HG03520 (cell line): ENCODE data around the gene ADD3.

Experiments
- ATAC-seq: cut with Tn5 transposase; IDR thresholded peaks from one replicate; pipeline ENCODE4 v1.9.1; 2021; ENCODE audit warnings: mild to moderate bottlenecking, moderate library complexity; ENCODE audit not compliant: unreplicated experiment

Gene ADD3

DNA sequence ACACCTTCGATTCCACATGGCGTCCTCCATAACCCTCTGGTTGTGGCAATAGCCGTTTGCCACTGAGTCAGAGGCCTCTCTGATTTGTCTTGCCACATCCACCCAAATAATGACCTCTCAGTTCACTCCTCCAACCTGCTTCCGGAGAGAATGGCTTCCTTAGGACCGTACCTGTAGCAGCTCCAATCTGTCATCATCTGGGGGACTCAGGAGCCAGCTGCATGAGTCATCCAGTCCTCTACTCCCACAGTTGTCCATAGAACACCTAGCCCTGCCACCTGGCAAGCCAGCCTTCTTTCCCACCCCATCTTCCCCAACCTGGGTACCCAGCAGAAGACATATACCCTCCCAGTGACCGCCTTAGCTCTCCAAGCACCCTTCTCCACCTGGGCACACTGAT is 135.2 kb downstream of the ADD3 start:
- ATAC-seq = no peak

DNA sequence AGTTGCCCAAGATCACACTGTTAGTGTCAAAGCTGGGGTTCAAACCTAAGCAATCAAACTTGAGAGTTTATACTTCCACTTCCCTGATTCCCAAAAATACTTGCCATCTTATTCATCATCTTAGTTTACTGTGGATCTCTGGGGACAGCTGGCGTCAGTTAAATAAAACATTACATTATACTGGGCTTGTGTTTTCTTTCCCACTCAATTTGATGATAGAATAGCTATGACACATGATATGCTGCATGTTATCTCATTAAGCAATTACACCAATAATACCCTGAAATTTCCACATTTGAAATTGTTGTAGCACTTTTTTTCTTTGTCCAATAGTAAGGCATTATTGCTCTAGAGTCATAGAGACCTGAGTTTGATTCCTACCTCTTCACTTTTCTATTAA is 136.7 kb downstream of the ADD3 start:
- no peak for ATAC-seq

DNA sequence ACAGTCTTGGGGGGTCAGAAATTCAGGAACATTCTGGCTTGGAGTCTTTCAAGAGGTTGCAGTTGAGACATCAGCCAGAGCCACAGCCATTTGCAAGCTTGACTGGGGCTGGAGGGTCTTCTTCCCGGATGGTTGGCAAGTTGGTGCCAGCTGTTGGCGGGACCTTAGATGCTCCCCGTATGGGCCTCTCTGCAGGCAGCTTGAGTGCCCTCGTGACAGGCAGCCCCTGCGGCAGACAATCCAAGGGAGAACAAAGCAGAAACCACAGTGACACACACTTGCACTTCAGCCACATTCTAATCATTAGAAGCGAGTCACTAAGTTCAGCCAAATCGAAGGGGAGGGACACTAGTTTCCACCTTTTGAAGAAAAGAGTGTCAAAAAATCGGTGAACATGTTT is 140.2 kb downstream of the ADD3 start:
- no peak for ATAC-seq

DNA sequence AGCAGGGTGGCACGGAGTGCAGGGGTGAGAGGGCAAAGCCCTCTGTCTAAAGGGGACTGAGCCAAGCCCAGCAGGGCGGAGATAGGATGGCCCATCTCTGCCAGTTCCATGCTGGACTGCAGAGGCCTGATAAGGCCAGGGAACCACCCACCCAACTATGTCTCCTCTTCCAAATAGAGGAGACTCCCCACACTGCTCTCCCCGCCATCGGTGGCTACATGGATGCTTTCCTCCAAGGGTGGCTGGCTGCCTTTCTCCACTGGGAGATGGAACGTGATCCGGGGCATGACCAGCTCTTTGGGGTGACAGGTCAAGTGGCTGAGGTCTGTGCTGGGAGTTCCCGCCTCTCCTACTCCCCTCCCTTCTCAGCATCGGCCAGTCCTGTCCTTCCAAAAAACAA is 141.5 kb downstream of the ADD3 start:
- no peak for ATAC-seq

DNA sequence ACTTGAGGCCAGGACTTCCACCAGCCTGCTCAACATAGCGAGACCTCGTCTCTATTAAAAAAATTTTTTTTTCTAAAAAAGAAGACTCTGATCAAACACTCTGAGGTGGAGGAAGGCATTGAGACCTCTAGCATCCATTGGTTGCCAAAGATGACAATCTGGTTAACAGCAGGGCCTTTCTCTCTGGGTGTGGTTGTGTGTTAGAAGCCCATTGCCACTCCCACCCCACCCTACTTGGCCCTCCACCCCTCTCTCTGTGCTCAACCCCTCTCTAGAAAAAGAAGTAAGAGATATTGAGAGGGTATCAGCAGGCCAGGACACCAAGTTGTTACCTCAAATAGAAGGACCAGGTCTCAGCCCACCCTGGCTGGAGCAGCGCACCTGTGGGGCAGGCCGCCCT is 142.3 kb downstream of the ADD3 start:
- no peak for ATAC-seq

DNA sequence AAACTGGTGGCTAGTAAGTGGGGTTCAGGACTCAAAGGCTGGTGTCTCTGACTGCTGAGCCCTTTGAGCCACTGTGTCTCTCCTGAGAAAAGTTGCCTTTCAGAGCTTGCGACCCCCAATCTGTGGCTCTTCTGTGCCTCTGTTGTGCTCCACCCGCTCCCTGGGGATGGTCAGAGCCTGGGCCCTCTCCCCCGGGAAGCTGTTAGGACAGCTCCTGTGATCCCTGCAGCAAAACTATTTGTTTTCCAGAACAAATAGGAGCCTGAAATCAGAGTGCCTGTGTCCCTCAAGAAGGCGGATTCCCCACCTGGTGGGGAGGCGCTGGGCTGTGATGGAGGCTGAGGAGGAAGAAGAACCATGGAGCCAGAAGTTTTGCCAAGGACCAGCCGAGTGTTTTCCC is 143.2 kb downstream of the ADD3 start:
- ATAC-seq = no peak

DNA sequence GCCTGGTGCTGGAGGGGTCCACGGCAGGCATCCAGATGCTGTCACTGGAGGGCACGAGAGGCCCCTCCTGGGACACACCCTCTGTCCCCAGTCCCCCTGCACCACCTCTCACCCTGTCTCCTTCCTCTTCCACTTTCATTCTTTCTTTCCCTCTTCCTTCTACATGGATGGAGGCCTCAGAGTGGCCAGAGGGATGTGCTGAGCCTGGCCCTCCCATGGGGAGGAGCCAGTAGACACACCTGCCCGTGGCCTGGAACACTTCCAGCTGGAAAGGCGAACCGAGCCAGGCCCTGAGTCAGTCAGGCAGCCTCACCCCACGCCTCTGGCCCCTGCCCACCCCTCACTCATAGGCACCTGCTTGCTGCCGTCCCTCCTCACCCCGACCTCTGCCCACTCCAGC is 143.7 kb downstream of the ADD3 start:
- ATAC-seq = no peak

DNA sequence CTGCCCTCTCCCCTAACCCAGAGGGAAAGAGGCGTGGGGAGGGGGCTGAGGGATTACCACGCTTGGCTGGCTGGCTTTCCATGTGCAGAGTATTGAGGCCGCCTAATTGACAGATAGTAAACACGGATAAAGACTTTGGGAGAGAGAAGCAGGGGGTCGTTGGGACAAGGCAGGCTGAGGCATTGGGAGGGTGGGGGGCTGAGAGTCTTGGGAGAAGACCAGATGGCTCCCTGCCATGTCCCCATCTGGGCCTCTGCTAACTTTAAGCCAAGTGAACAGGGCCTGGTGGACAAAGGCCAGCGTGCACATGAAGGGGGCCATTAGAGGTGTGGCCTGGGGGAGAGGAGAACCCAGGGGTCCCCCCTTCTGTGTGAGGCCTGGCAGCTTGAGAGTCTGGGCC is 144.2 kb downstream of the ADD3 start:
- no peak for ATAC-seq

DNA sequence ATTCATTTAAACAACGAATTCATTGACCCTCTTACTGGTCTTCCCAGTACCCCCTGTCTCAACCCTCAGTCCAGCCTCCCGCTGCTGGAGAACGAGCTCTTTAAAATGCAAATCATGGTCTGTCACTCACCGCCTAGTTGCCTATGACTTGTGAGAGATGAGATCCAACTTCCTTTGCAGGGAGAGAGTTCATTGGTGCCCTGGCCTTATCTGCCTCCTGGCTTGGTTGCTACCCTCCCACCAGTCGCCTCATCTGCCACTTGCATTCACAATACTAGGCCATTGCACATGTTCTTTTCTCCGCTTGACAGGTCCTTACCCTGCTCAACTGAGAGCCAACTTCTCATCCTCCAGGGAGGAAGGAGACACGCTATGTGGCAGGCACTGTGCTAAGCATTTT is 145.6 kb downstream of the ADD3 start:
- ATAC-seq = no peak

DNA sequence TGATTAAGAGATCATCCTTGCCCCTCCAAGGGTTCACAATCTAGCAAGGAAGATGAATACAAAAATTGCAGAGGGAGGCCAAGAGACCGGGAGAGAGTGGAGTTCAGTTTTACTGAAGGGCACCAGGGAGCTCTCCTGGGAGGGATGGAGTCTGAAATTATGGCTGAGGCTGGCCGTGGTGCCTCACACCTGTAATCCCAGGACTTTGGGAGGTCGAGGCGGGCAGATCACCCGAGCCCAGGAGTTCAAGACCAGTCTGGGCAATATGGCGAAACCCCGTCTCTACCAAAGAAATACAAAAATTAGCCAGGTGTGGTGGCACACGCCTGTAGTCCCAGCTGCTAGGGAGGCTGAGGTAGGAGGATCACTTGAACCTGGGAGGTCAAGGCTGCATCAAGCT is 148.3 kb downstream of the ADD3 start:
- ATAC-seq = no peak

DNA sequence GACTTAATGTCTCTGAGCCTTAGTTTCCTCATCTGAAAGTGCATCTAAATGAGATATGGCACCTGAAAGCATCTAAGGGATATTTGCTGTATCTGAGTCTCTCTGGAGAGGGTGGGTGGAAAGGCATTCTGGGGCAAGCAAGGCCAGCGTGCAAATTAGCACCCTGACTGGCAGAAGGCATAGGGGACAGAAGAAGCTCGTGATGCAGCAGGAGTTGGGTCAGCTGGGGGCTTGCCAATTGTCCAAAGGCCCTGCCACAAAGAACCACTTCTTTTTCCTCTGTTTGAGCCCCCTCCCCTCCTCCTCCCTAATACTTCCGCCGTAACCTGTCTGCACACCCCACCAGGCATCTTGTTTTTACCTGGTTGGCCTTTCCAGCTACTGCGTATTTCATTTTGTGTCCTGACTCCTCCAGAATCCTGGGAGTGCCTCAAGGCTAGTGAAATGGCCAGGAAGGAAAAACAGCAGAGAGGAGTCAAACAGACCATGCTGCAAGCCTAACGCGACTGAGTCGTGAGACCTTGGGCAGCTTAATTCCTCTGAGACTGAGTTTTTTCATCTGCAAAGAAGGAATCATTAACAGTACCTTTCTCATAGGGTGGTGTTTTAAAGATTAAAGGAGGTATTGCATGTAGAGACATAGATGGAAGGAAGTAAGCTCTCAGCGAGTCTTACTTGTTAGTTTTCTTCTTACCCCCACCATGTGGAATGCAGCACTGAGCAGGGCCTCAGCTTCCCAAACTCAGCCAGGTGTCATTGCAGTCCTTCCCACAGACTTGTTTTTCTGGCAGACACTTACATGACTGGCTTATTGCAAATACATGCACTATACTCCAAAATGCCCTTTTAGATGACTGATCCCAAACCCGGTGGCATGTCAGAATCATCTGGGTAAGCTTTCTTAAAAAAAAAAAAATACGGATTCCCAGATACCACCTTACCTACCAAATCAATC is 150.5 kb downstream of the ADD3 start:
- ATAC-seq = no peak

DNA sequence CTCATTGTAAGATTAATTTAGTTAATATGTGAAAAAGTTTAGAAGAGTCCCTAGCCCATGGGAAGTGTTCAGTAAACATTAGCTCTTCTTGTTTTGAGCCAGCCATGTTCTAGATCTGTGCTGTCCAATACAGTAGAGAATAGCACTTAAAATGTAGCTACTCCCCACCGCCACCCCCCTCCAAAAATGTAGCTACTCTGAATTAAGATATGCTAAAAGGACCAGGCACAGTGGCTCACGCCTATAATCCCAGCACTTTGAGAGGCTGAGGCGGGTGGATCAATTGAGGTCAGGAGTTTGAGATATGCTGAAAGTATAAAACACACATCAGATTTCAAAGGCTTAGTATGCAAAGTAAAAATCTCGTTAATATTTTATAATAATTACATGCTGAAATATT is 152.3 kb downstream of the ADD3 start:
- no peak for ATAC-seq

DNA sequence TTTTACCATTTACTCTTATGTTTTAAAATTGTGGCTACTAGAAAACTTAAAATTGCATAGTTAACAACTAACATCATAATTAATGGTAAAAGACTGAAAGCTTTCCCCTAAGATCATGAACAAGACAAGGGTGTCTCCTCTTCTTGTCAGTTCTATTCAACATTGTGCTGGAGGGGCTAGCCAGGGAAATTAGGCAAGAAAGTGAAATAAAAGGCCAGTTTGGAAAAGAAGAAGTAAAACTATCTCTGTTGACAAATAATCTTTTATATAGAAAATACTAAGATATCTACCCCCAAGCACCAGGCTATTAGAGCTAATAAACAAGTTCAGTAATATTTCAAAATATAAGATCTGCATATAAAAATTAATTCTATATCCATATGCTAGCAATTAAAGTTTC is 152.7 kb downstream of the ADD3 start:
- ATAC-seq = no peak

DNA sequence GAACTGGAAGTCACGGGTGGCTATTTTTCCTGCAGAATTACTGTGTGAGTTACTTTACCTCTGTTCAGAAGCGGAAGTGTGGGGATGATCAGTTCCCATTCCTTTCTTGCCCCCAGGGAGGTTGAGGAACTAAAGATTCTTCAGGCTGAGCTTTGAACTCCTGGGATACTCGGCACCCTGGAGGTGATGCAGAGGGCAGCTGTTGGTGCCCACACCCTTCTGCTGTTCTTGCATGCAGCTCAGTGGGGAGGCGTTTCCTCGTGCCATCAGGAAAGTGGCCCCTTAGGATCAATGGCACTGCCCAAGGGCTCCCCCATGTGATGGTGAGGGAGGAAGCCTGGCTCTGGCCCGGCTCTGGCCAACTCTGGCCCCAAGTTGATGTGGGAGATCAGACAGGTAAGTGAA is 155.0 kb downstream of the ADD3 start:
- ATAC-seq = no peak

DNA sequence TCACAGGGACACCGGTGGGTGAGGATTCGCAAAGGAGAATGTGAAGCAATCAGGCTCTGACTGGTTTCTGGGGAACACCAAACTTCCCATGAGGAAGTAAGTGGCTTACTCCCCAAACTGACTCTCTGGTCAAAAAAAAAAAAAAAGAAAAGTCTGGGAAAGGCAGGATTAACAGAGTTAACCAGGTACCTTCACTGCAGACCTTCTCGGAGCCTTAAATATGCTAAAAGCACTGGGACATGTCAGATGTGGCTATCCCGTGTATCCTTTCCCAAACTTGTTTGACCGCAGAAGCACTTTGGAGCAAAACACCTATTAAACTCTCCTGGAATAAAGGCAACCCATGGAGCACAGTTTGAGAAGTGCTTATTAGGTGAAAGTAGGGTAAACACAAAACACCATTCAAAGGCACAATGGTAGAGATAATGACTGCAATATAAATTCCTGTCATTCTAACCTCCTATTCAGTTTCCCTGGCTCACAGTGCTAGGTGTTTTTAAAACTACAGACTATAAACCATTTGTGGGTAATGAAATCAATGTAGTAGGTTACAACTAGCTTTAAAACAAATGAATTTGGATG is 155.5 kb downstream of the ADD3 start:
- no peak for ATAC-seq

DNA sequence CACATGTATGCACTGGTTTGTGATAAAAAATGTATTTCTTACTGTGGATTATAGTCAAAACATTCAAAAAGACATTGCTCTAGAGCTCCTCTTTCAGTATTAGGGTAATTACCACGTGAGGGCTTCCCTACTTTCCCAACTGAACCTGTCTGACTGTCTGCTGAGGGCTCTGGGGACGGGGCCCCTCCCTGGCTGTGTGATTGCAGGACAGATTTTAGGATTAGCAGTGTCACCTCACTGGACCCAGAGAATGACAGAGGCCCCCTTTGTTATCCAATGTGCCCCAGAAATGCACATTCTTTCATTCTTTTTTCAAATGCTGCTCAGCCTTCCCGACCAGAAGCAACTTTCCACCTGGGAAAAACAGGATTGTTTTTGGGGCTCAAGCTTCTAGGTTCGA is 156.1 kb downstream of the ADD3 start:
- ATAC-seq = no peak

DNA sequence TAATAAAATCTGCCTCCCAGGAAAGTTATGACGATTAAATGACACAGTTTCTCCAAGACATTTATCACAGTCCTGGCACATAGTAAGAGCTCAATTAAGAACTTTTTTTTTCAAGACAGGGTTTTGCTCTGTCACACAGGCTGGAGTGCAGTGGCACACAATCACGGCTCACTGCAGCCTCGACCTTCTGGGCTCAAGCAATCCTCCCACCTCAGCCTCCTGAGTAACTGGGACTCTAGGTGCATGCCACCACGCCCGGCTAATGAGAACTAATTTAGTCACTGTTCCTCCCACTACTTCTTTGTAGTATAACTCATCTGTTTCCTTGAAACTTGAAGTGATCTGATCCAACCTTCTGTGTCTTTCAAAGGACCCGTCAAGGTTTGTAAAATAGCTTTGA is 157.5 kb downstream of the ADD3 start:
- ATAC-seq = no peak

DNA sequence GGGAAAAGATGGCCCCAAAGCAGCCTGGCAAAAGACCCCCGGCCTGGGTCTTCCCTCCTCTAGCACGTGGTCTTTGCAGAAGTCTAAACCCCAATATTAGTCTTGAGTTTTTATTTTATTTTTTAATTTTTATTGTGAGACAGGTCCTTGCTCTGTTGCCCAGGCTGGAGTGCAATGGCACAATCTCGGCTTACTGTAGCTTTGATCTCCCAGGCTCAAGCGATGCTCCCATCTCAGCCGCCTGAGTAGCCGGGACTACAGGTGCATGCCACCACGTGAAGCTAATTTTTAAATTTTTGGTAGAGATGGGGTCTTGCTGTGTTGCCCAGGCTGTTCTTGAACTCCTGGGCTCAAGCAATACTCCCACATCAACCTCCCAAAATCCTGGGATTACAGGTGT is 159.4 kb downstream of the ADD3 start:
- no peak for ATAC-seq

DNA sequence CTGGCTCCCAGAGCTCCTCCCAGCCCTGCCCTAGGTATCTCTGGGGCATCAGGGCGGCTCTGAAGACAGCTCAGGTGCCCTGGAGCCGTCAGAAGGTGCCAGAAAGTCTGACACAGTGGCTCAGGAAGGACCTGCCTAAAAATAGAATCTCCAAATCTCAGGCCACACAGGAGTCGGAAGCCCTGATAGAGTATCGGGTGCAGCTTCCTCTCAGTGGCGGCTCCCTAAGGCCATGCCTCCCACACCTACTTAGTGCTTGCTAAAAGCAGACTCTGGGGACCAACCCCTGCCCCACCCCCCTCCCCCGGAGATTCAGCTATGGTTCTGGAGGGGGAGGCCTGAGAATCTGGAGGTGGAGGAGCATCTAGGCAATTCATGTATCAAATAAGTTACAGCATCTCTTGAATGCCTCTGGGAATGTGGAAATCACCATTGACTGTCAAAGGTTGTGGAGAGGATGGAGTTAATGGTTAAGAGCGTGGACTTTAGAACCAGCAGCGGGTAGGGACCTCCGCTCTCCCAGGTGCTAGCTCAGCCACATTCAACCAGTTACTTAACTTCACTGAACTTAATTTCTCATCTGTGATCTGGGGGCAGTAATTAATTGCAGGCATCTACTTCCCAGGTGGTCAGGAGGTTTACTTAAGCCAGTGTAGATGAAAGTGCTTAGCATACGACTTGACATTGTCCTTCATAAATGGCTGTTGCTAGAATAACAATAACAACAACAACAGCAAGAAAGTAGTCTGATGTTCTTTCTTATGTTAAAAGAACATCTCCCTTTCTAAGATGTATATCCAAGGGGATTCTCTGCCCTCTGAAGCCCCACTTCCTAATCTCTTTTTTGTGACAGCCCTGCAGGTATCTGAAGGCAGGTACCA is 161.1 kb downstream of the ADD3 start:
- no peak for ATAC-seq

DNA sequence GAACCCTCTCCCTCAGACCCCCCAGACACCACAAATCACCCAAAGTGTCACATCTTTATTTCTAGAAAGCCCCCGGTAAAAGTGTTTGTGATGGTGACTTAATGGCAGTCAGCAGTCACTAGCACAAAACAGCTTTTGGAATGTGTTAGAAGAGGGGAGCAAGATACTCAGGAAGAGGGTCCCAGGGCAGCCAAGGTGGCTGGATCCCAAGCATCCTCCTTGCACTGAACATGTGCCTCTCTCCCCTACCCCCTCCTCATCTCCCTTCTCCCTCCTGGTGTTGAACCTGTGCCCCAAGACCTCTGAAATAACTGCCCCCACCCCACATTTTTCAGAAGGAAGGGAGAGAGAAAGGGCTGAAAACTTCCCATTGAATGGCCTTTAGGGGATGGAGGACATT is 161.8 kb downstream of the ADD3 start:
- ATAC-seq = no peak

DNA sequence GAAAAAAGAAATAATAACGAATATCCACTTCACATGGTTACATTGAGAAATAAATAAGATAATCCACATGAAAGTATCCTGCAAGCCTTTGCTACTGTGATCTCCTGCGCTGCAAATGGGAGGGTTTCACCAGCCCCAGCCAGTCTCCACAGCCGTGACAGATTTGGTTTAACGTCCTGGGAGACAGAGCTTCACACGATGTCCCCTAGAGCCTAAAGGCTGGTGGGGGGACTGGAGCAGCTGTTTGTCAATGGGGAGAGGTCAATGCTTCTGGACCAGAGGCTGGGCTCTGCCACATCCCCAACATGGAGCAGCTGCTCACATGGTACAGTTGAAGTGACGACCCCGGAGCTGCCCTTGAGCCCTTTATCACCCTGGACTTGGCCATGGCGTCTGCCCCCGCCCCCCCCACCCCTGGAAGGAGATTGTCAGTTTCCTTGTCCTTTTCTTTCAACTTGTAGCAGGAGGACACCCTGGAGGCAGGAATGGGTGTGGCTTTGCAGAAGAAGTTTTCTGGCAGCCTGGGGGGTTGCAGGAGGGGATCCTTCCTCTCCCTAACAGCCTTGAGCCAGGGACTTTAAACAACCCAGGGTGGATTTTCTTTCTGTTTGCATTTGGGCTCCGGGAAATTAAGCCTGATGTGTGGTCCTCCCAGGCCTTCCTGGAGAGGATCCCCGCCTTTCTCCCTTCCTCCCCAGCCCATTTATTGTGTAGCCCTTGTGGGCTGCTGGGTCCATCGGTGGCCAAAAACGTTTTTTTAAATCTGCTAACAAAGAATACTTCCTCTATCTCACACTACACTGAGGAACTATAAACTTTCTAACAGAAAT is 162.6 kb downstream of the ADD3 start:
- ATAC-seq = no peak
